VCaP (cell line): ENCODE data around the gene CRLF3.
A peak's percentile ranks its signal among the peaks of the same experiment; 100 is the strongest.
"Not testable (repeated sequence)": the region's sequence is repeated elsewhere in the genome, so short reads cannot be mapped to it uniquely, and the experiment has no call there.

ENCODE experiments used
- H3K27ac ChIP-seq: fragments of 450-650 bp; 2 replicates; pipeline ENCODE4 v1.5.1; 2017
- CTCF ChIP-seq: fragments of 450-650 bp; conservative IDR thresholded peaks from 2 replicates; pipeline ENCODE4 v1.5.1; 2017; ENCODE audit warnings: mild to moderate bottlenecking, moderate library complexity

CRLF3 gene

GRCh38 chr17:30823421-30823820 lies 1.1 kb downstream of the CRLF3 start:
- H3K27ac ChIP-seq = peak overlapping the region; percentile 86
- TF ChIP-seq CTCF = no peak

- not testable (repeated sequence) for H3K27ac ChIP-seq
Observed at GRCh38 chr17:30822919-30823318, 1.6 kb downstream of the CRLF3 start.

- H3K27ac ChIP-seq = no peak overlapping the region
- no peak; the same call in 1 of the 2 replicates for TF ChIP-seq CTCF
Observed at GRCh38 chr17:30821871-30822723, 2.4 kb downstream of the CRLF3 start.

- TF ChIP-seq CTCF = no peak
- H3K27ac ChIP-seq = no peak overlapping the region
Observed at GRCh38 chr17:30819971-30820705, 4.4 kb downstream of the CRLF3 start.

- no peak for TF ChIP-seq CTCF
- H3K27ac ChIP-seq = no peak overlapping the region
Observed at GRCh38 chr17:30816165-30816564, 8.3 kb downstream of the CRLF3 start.

GRCh38 chr17:30814860-30815259 lies 9.6 kb downstream of the CRLF3 start:
- H3K27ac ChIP-seq = not testable (repeated sequence)

GRCh38 chr17:30814236-30814635 lies 10.3 kb downstream of the CRLF3 start:
- not testable (repeated sequence) for H3K27ac ChIP-seq

- H3K27ac ChIP-seq = peak overlapping the region; percentile 45
- no peak for TF ChIP-seq CTCF
Observed at GRCh38 chr17:30812218-30813177, 12.0 kb downstream of the CRLF3 start.
